Measurements from ENCODE around the gene PROX1. TPM values are rescaled to one million over a fixed set of nuclear protein-coding genes. Genes with fewer than 3 reads are reported as not detected.

Gene PROX1
- total RNA-seq, 2 donors from 2014 or later, result 0.21 to 4.3 TPM

DNA sequence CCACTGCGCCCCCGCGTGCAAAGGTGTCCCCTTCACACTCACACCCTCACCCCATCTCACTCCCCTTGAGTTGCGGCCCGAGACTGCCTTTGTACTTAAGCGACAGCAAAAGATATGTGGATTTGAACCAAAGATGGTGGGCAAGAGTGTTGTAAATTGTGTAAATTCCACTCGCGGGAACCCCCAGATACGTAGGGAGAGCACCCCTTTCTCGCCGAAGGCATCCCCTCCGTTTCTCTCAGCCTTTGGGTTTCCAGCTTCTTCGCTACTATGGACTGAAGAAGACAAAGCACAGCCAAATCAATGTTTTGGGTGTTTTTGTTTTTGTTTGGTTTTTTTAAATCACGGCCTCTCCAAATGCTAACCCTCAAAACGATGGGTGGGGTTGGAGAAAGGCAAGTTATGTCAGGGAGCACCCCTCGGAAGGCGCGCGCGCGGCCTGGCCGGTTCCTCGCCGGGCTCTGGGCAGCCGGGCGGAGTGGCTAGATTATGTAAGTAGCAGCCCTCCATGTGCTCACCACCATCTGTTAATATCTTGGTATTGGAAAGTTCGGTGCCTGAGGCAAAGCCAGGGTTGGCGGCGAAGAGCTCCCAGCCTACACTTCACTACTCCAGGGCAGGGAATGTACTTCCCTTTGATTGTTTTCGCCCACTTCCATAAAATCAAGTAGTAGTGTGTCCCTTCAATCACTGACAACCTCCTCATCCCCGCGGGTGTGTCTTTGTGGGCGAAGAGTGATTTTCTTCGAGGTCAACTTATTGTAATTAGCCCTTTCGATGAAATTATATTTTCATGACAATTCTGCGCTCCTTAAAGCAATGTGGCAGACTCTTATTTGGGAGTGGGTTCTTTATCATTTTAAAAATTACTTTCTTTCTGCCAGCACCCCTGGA lies 4.0 kb upstream of the PROX1 start:
- Histone ChIP-seq H3K36me3 (no peaks in the 10 kb centered on the region), H3K4me3 (peak overlapping the region; percentile 58), H3K27ac (no peak overlapping the region), H3K27me3 (replicated peaks; ENCODE audit: insufficient read depth) (peaks cover 36% of the 10 kb centered on the region), H3K4me1 (ENCODE audit: control insufficient read depth in 1 of 2, low read depth in 2 of 2) (peaks cover 9 to 38% of the 10 kb centered on the region in 2 donors), H3K9me3 (no peaks in the 10 kb centered on the region)
- DNase-seq (ENCODE audit: low spot score), result no peak
- no peak for TF ChIP-seq CTCF (IDR thresholded peaks at IDR 0.05)
- ATAC-seq (ENCODE audit: insufficient number of reproducible peaks, low FRiP score, low read depth), result no peak

DNA sequence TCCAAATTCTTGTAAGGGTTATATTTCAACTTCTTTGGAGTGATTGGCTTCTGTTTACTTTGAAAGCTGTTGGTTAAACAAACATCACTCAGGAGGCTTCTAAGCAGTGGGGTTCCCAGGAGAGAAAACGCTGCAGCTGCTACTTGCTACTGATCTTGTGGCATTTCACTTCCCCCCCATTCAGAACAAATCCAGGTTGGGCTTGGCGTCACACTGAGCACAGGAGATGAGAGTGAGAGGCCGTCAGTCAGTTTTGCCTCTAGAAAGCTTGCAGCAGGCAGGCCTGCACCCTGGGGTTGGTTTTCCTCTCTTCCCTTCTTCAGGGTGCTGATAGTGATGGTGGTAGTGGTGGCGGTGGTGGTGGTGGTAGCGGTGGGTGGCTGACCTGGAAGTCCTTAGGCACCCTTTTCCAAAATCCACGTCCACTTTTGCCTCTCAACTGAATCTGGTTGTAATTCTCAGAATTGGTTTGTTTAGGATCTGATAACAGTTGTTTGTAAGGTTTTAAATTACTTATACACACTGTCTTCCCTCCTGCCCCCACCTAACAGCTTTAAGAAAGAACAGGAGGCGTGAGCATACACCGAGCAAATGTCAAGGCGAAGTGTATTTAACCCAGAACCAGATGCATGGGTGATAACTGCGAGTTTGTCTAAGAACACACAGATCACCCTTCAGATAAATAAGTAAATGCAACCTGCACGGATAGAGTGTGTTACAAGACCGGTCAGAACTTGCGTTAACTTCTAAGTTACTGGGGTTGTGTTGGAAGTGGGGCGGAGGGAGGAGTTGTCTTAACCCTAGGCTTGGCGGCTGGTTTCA lies 3.2 kb upstream of the PROX1 start:
- peaks cover 33% of the 10 kb centered on the region for H3K27me3 ChIP-seq (replicated peaks; ENCODE audit: insufficient read depth)
- no peak for DNase-seq (ENCODE audit: low spot score)

GRCh38 chr1:213985209-213986019 lies 2.4 kb upstream of the PROX1 start:
- Histone ChIP-seq H3K36me3 (no peaks in the 10 kb centered on the region), H3K27ac (no peak overlapping the region), H3K9me3 (no peaks in the 10 kb centered on the region), H3K4me1 (ENCODE audit: control insufficient read depth in 1 of 2, low read depth in 2 of 2) (peaks cover 17 to 51% of the 10 kb centered on the region in 2 donors), H3K27me3 (replicated peaks; ENCODE audit: insufficient read depth) (peaks cover 30% of the 10 kb centered on the region), H3K4me3 (peak overlapping the region; percentile 42)
- ATAC-seq (ENCODE audit: insufficient number of reproducible peaks, low FRiP score, low read depth), result no peak
- DNase-seq (ENCODE audit: low spot score), result no peak
- no peak for TF ChIP-seq CTCF (IDR thresholded peaks at IDR 0.05)

More for the DNA sequence above, 3.2 kb upstream of the PROX1 start:
- no peak for ATAC-seq (ENCODE audit: insufficient number of reproducible peaks, low FRiP score, low read depth)
- no peak for TF ChIP-seq CTCF (IDR thresholded peaks at IDR 0.05)
- Histone ChIP-seq H3K27ac (no peak overlapping the region), H3K4me1 (ENCODE audit: control insufficient read depth in 1 of 2, low read depth in 2 of 2) (peaks cover 17 to 46% of the 10 kb centered on the region in 2 donors), H3K36me3 (no peaks in the 10 kb centered on the region), H3K4me3 (peak overlapping the region; percentile 42), H3K9me3 (no peaks in the 10 kb centered on the region)

DNA sequence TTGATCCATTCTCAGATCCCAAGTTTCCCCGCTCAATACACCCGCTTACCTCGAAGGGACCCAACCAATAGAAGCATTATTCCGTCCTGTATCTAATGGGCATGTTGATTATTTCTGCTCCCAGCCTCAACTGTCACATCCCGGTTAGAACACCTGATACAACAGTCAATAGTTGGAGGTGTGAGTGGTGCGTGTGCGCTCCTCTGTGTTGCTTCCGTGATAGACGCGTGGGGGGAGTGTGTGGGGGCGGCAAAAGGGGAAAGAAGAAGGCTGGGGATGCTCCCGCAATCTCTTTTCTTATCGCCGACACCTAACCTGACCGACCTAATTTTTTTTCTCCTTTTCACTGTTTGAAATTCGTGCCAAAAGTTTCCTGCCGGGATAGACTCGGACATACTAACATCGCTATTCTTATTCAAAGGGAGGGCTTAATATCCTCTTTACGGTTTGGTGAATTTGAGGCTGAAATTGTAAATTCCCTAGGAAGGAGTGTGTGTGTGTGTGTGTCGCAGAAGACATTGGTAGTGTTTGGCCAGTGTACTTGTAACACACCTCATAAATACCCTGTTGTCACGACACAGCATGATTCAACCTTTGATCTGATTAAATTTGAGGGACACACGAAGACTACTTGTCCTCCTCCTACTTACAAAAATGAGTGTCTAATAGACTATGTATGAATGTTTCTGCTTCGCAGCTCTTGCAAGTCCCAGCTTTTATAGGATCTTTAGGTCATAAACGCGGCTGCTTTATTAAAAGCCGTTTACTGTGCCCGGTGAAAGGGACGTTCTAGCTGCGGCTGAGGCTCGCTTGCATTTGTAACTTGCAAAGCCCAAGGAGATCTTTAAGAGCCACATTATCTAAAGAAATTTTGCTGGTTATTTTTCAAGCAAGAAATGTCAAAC lies 1.5 kb upstream of the PROX1 start:
- ATAC-seq (ENCODE audit: insufficient number of reproducible peaks, low FRiP score, low read depth) (no peak), DNase-seq (ENCODE audit: low spot score) (no peak)
- H3K36me3 ChIP-seq, result no peaks in the 10 kb centered on the region
- H3K4me3 ChIP-seq, result peak overlapping the region; percentile 78
- H3K27ac ChIP-seq, result no peak overlapping the region
- peaks cover 27% of the 10 kb centered on the region for H3K27me3 ChIP-seq (replicated peaks; ENCODE audit: insufficient read depth)
- no peak for TF ChIP-seq CTCF (IDR thresholded peaks at IDR 0.05)
- peaks cover 17 to 51% of the 10 kb centered on the region in 2 donors for H3K4me1 ChIP-seq (ENCODE audit: control insufficient read depth in 1 of 2, low read depth in 2 of 2)
- H3K9me3 ChIP-seq, result no peaks in the 10 kb centered on the region
